OCI-LY3 (cell line): ENCODE measurements around the gene CCDC78.

Experiments
- H2AFZ ChIP-seq: fragments of 200-600, 300-600 bp; shearing (Covaris generic); 2 replicates; pipeline ENCODE4 v1.6.0; 2014; ENCODE audit warnings: antibody characterized with exemption, low read depth, low read length
- H3K27ac ChIP-seq: fragments of 200-600, 300-600 bp; sonication (generic); 2 replicates; pipeline ENCODE4 v1.5.1; 2014; ENCODE audit warnings: mild to moderate bottlenecking, low read length, moderate library complexity, mixed read lengths
- H3K27me3 ChIP-seq: fragments of 200-600, 300-600 bp; sonication (generic); 2 replicates; pipeline ENCODE4 v1.6.1; 2014; ENCODE audit warnings: low read depth, low read length, mixed read lengths
- H3K36me3 ChIP-seq: fragments of 200-600, 300-600 bp; sonication (generic); replicated peaks from 2 replicates; pipeline ENCODE3; 2014; ENCODE audit warnings: low read depth, low read length, mixed read lengths
- H3K4me1 ChIP-seq: fragments of 300-600, 200-600 bp; sonication (generic); 2 replicates; pipeline ENCODE4 v1.6.1; 2014; ENCODE audit warnings: low read length, mixed read lengths
- H3K4me2 ChIP-seq: fragments of 200-600, 300-600 bp; sonication (generic); 2 replicates; pipeline ENCODE4 v1.6.1; 2014; ENCODE audit warnings: low read length, mixed read lengths
- H3K4me3 ChIP-seq: fragments of 300-600, 200-600 bp; sonication (generic); 2 replicates; pipeline ENCODE4 v1.5.1; 2014; ENCODE audit warnings: antibody characterized with exemption, mild to moderate bottlenecking, low read length, moderate library complexity
- H3K79me2 ChIP-seq: fragments of 300-600, 200-600 bp; shearing (Covaris generic); 2 replicates; pipeline ENCODE4 v1.6.1; 2014; ENCODE audit warnings: mild to moderate bottlenecking, low read length, mixed read lengths
- H3K9ac ChIP-seq: fragments of 300-600, 200-600 bp; shearing (Covaris generic); 2 replicates; pipeline ENCODE4 v1.6.0; 2014; ENCODE audit warnings: mild to moderate bottlenecking, low read length, moderate library complexity
- H3K9me3 ChIP-seq: fragments of 200-600, 300-600 bp; shearing (Covaris generic); 2 replicates; pipeline ENCODE4 v1.6.1; 2014; ENCODE audit warnings: low read length, mixed read lengths; ENCODE audit not compliant: insufficient read depth
- H4K20me1 ChIP-seq: fragments of 200-600, 300-600 bp; sonication (generic); 2 replicates; pipeline ENCODE4 v1.6.1; 2016; ENCODE audit warnings: low read length, mixed read lengths; ENCODE audit not compliant: insufficient read depth
- CTCF ChIP-seq: fragments of 200-600, 300-600 bp; sonication (generic); IDR thresholded peaks from 2 replicates; pipeline ENCODE4 v1.5.1; 2014; ENCODE audit warnings: antibody characterized with exemption, low read length, low read depth
- EZH2phosphoT487 ChIP-seq: fragments of 200-600 bp; shearing (Covaris generic); IDR thresholded peaks from 2 replicates; pipeline ENCODE4 v1.6.1; 2018; ENCODE audit warnings: antibody characterized with exemption, mixed run types, low read depth

CCDC78 gene

GRCh38 chr16:679814-680624, 46.2 kb downstream of the CCDC78 start, which contains the start of gene STUB1:
TSS of gene STUB1 (plus strand) at chr16:680410. CDS start at chr16:680526, 116 bp downstream.
- peak within 1 kb of the TSS; percentile 94 for H3K4me2 ChIP-seq
- H3K4me1 ChIP-seq: peaks cover 16% of the 10 kb centered on the region
- H3K27me3 ChIP-seq: no peaks in the 10 kb centered on the region
- peaks cover 21% of the 10 kb centered on the region for H3K36me3 ChIP-seq
- peak within 1 kb of the TSS; percentile 81 for H3K27ac ChIP-seq
- TF ChIP-seq EZH2phosphoT487: no peak
- peak within 1 kb of the TSS; percentile 34; the same call in 1 of the 2 replicates for H2AFZ ChIP-seq
- peak within 1 kb of the TSS; percentile 88 for H3K9ac ChIP-seq
- H3K4me3 ChIP-seq: peak within 1 kb of the TSS; percentile 95
- no peaks in the 10 kb centered on the region for H3K9me3 ChIP-seq
- peaks cover 37% of the 10 kb centered on the region for H3K79me2 ChIP-seq
- H4K20me1 ChIP-seq: 0 out of 2 replicates have a peak, but pooled peaks cover 4% of the 10 kb centered on the region

GRCh38 chr16:678858-679813, 47.1 kb downstream of the CCDC78 start:
- Histone ChIP-seq H4K20me1 (0 out of 2 replicates have a peak, but pooled peaks cover 4% of the 10 kb centered on the region), H3K79me2 (peaks cover 37% of the 10 kb centered on the region), H3K27me3 (no peaks in the 10 kb centered on the region), H3K4me3 (peak overlapping the region; percentile 32; the same call in 1 of the 2 replicates), H3K4me1 (peaks cover 16% of the 10 kb centered on the region), H3K9me3 (no peaks in the 10 kb centered on the region), H3K4me2 (peak overlapping the region; percentile 37), H2AFZ (no peak overlapping the region), H3K9ac (no peak overlapping the region), H3K36me3 (peaks cover 21% of the 10 kb centered on the region), H3K27ac (no peak overlapping the region)
- TF ChIP-seq CTCF: no peak
- no peak for TF ChIP-seq EZH2phosphoT487

- Histone ChIP-seq H2AFZ (no peak overlapping the region), H3K9me3 (no peaks in the 10 kb centered on the region), H4K20me1 (0 out of 2 replicates have a peak, but pooled peaks cover 4% of the 10 kb centered on the region), H3K79me2 (peaks cover 30% of the 10 kb centered on the region), H3K27ac (no peak overlapping the region), H3K4me1 (peaks cover 14% of the 10 kb centered on the region), H3K9ac (no peak overlapping the region), H3K4me3 (no peak overlapping the region), H3K4me2 (no peak overlapping the region), H3K36me3 (peaks cover 21% of the 10 kb centered on the region), H3K27me3 (no peaks in the 10 kb centered on the region)
- TF ChIP-seq CTCF (no peak), EZH2phosphoT487 (no peak)
Measured at GRCh38 chr16:678209-678857, 47.9 kb downstream of the CCDC78 start.

GRCh38 chr16:677316-678190, 48.7 kb downstream of the CCDC78 start:
- TF ChIP-seq CTCF (no peak), EZH2phosphoT487 (no peak)
- Histone ChIP-seq H3K36me3 (peaks cover 20% of the 10 kb centered on the region), H3K4me3 (no peak overlapping the region), H4K20me1 (0 out of 2 replicates have a peak, but pooled peaks cover 4% of the 10 kb centered on the region), H3K79me2 (peaks cover 22% of the 10 kb centered on the region), H3K9me3 (no peaks in the 10 kb centered on the region), H2AFZ (no peak overlapping the region), H3K4me2 (no peak overlapping the region), H3K27ac (no peak overlapping the region), H3K4me1 (peaks cover 9% of the 10 kb centered on the region), H3K9ac (no peak overlapping the region), H3K27me3 (no peaks in the 10 kb centered on the region)
